Spleen (tissue), 7 donors: ENCODE data around the gene LIPF.

Experiments used
- CTCF ChIP-seq, 11 experiments: fragments of 200-600 bp in 7 of 11; fragments of 450-650 bp in 4 of 11; sonication (generic) in 4 of 11; IDR thresholded peaks in 8 of 11; conservative IDR thresholded peaks in 3 of 11; 1 replicate in 7 of 11; 2 replicates in 4 of 11; pipeline versions ENCODE4 v1.4.0 to v1.8.0; 2016 to 2021; ENCODE audit warnings: antibody characterized with exemption in 11 of 11, inconsistent platforms in 4 of 11, mild to moderate bottlenecking in 1 of 11
- POLR2A ChIP-seq, 3 donors: fragments of 450-650 bp; IDR thresholded peaks; one replicate each; pipeline ENCODE4 v1.5.1; 2017; ENCODE audit warnings: antibody characterized with exemption in 3 of 3, mild to moderate bottlenecking in 1 of 3
- POLR2AphosphoS5 ChIP-seq, 3 donors: sonication (generic); formaldehyde crosslinking; IDR thresholded peaks; one replicate each; pipeline ENCODE4 v1.5.1; 2017; ENCODE audit warnings: antibody characterized with exemption in 3 of 3
- donor health status: DM: no; HTN: no; CAD: no; lungs with moderate emphysema.
- donor health status: DM: no; HTN: no; CAD: no.
- donor health status: DM: no; HTN: no; CAD: no.

DNA sequence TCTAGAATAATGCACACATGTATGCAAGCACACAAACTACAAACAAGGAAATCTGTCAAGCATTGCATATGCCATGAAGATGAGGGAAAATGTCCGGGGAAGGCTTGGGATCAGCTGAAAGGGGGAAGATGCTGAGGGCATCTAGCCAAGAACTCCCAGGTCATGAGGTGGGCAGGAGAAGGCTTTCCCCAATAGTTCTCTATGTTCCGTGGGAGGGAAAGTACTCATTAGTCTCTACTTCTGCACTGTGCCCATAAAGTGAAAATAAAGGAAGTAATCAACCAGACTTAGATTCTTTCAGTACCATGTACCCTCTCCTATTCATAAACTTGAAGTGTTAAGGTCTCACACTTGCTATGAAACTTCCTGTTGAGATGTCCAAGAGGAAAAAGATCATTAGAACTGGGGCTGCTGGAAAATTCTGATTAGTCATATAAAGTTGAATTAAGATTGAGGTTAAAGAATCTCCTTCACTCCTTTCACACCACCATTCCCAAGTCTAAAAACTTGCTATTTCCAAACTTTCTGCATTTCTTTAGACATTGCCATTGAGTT, 17.1 kb upstream of the LIPF start:
- TF ChIP-seq CTCF (IDR thresholded peaks at IDR 0.05 in 8 of 11, conservative IDR thresholded peaks at IDR 0.05 in 3 of 11) (no peak), POLR2A (IDR thresholded peaks at IDR 0.05) (no peak), POLR2AphosphoS5 (IDR thresholded peaks at IDR 0.05) (no peak)
